H9 (cell line): ENCODE results near the gene WDR31. TPM values are rescaled to one million over a fixed set of nuclear protein-coding genes. Genes with fewer than 3 reads are reported as not detected.

Experiments used
- DNase-seq: peaks from one replicate; pipeline ENCODE4 v3.0.0-alpha.2; 2017
- H2AFZ ChIP-seq: one replicate; pipeline ENCODE4 v1.6.1; 2013; ENCODE audit warnings: mild to moderate bottlenecking, low read length, control low read depth, moderate library complexity
- H2AK5ac ChIP-seq: 2 replicates; pipeline ENCODE4 v1.6.1; 2013; ENCODE audit warnings: low read length, control low read depth, mixed read lengths; ENCODE audit not compliant: insufficient read length
- H2BK120ac ChIP-seq: one replicate; pipeline ENCODE4 v1.6.1; 2013; ENCODE audit warnings: low read depth, mild to moderate bottlenecking, low read length, control low read depth, inconsistent platforms; ENCODE audit not compliant: poor library complexity, severe bottlenecking
- H2BK12ac ChIP-seq: 2 replicates; pipeline ENCODE4 v1.6.1; 2013; ENCODE audit warnings: low read length, control low read depth, mixed read lengths, low read depth; ENCODE audit not compliant: insufficient read length
- H2BK15ac ChIP-seq: 2 replicates; pipeline ENCODE4 v1.6.1; 2013; ENCODE audit warnings: low read depth, low read length, control low read depth
- H2BK20ac ChIP-seq: one replicate; pipeline ENCODE4 v1.6.1; 2013; ENCODE audit warnings: low read depth, mild to moderate bottlenecking, low read length, control low read depth, inconsistent platforms; ENCODE audit not compliant: poor library complexity, severe bottlenecking
- H2BK5ac ChIP-seq: 2 replicates; pipeline ENCODE4 v1.6.1; 2013; ENCODE audit warnings: low read length, control low read depth, mixed read lengths; ENCODE audit not compliant: insufficient read length
- H3K14ac ChIP-seq: 2 replicates; pipeline ENCODE4 v1.6.1; 2013; ENCODE audit warnings: low read length, control low read depth; ENCODE audit not compliant: insufficient read depth
- H3K18ac ChIP-seq: 2 replicates; pipeline ENCODE4 v1.6.1; 2013; ENCODE audit warnings: low read depth, mild to moderate bottlenecking, mixed read lengths, low read length, control low read depth; ENCODE audit not compliant: insufficient read length
- H3K23ac ChIP-seq: 2 replicates; pipeline ENCODE4 v1.6.1; 2013; ENCODE audit warnings: low read length, control low read depth, mixed read lengths, low read depth; ENCODE audit not compliant: insufficient read length
- H3K23me2 ChIP-seq: 2 replicates; pipeline ENCODE4 v1.6.1; 2013; ENCODE audit warnings: low read depth, mild to moderate bottlenecking, mixed read lengths, low read length, control low read depth; ENCODE audit not compliant: insufficient read length, poor library complexity, severe bottlenecking
- H3K27ac ChIP-seq: 2 replicates; pipeline ENCODE4 v1.5.1; 2013; ENCODE audit warnings: low read length, control low read depth, mixed read lengths, low read depth; ENCODE audit not compliant: insufficient read length
- H3K27me3 ChIP-seq: 2 replicates; pipeline ENCODE4 v1.6.1; 2013; ENCODE audit warnings: low read length, control low read depth, inconsistent platforms; ENCODE audit not compliant: insufficient read depth
- H3K4ac ChIP-seq: 2 replicates; pipeline ENCODE4 v1.6.1; 2013; ENCODE audit warnings: low read depth, mild to moderate bottlenecking, control low read depth, inconsistent platforms, low read length, moderate library complexity
- H3K4me1 ChIP-seq: 2 replicates; pipeline ENCODE4 v1.6.1; 2013; ENCODE audit warnings: low read length, control low read depth, inconsistent platforms; ENCODE audit not compliant: insufficient read depth
- H3K4me2 ChIP-seq: 2 replicates; pipeline ENCODE4 v1.6.1; 2013; ENCODE audit warnings: low read length, control low read depth, mixed read lengths; ENCODE audit not compliant: insufficient read length, insufficient read depth
- H3K56ac ChIP-seq: 2 replicates; pipeline ENCODE4 v1.6.1; 2013; ENCODE audit warnings: low read depth, mild to moderate bottlenecking, mixed read lengths, low read length, control low read depth; ENCODE audit not compliant: insufficient read length
- H3K79me1 ChIP-seq: 2 replicates; pipeline ENCODE4 v1.6.1; 2013; ENCODE audit warnings: low read depth, mild to moderate bottlenecking, moderate library complexity, low read length, control low read depth, inconsistent platforms; ENCODE audit not compliant: insufficient read depth, poor library complexity, severe bottlenecking
- H3K79me2 ChIP-seq: 2 replicates; pipeline ENCODE4 v1.6.1; 2013; ENCODE audit warnings: low read length, control low read depth, inconsistent platforms; ENCODE audit not compliant: insufficient read depth
- H3K9ac ChIP-seq: 2 replicates; pipeline ENCODE4 v1.6.1; 2013; ENCODE audit warnings: low read length, control low read depth, mixed read lengths; ENCODE audit not compliant: insufficient read length; ENCODE audit errors: extremely low read depth
- H3K9me3 ChIP-seq: one replicate; pipeline ENCODE4 v1.6.1; 2013; ENCODE audit warnings: low read depth, low read length, inconsistent platforms; ENCODE audit not compliant: control insufficient read depth
- H3T11ph ChIP-seq: one replicate; pipeline ENCODE4 v1.6.1; 2013; ENCODE audit warnings: mild to moderate bottlenecking, low read length, control low read depth, inconsistent platforms
- H4K20me1 ChIP-seq: one replicate; pipeline ENCODE4 v1.6.1; 2013; ENCODE audit not compliant: control insufficient read depth, insufficient read length, insufficient read depth
- H4K5ac ChIP-seq: 2 replicates; pipeline ENCODE4 v1.6.1; 2013; ENCODE audit warnings: low read depth, mild to moderate bottlenecking, mixed read lengths, low read length, control low read depth; ENCODE audit not compliant: insufficient read length
- H4K8ac ChIP-seq: replicated peaks from 2 replicates; pipeline ENCODE4 v1.6.1; 2013; ENCODE audit warnings: low read length, control low read depth, mixed read lengths, low read depth; ENCODE audit not compliant: insufficient read length
- H4K91ac ChIP-seq: 2 replicates; pipeline ENCODE4 v1.6.1; 2013; ENCODE audit warnings: low read depth, mild to moderate bottlenecking, moderate library complexity, mixed read lengths, low read length, control low read depth; ENCODE audit not compliant: insufficient read length
- H3K27ac Mint-ChIP-seq, 3 experiments: 2 replicates in 2 of 3; 3 replicates in 1 of 3; pipeline ENCODE4 v1.8.0; 2020 to 2021; ENCODE audit warnings: mixed read lengths in 3 of 3, mild to moderate bottlenecking in 1 of 3, moderate library complexity in 1 of 3
- H3K27me3 Mint-ChIP-seq: 2 replicates; pipeline ENCODE4 v1.8.0; 2021; ENCODE audit warnings: low read depth, mild to moderate bottlenecking, moderate library complexity, mixed read lengths
- H3K36me3 Mint-ChIP-seq, 3 experiments: 2 replicates in 2 of 3; 3 replicates in 1 of 3; pipeline ENCODE4 v1.8.0; 2020 to 2021; ENCODE audit warnings: low read depth in 3 of 3, mixed read lengths in 3 of 3; ENCODE audit not compliant: insufficient read depth in 1 of 3
- H3K4me1 Mint-ChIP-seq, 2 experiments: 2 replicates each; pipeline ENCODE4 v1.8.0; 2020; ENCODE audit warnings: mixed read lengths in 2 of 2
- H3K4me3 Mint-ChIP-seq, 2 experiments: 2 replicates in 1 of 2; 3 replicates in 1 of 2; pipeline ENCODE4 v1.8.0; 2020 to 2021; ENCODE audit warnings: mild to moderate bottlenecking in 2 of 2, mixed read lengths in 2 of 2, moderate library complexity in 1 of 2
- H3K9me3 Mint-ChIP-seq, 2 experiments: 2 replicates in 1 of 2; 3 replicates in 1 of 2; pipeline ENCODE4 v1.8.0; 2020; ENCODE audit warnings: mild to moderate bottlenecking in 2 of 2, mixed read lengths in 2 of 2, moderate library complexity in 1 of 2
- CTCF ChIP-seq: fragments of 200-600 bp; sonication (generic); conservative IDR thresholded peaks from 3 replicates; pipeline ENCODE4 v1.8.0; 2021; ENCODE audit warnings: antibody characterized with exemption, mild to moderate bottlenecking
- WGBS: extraction: QIAGEN DNeasy Blood & Tissue Kit; methylation state at CpG from one replicate; pipeline ENCODE4 v1.1.7; 2013; ENCODE audit warnings: missing lambda C conversion rate, low lambda C conversion rate, mixed read lengths; ENCODE audit not compliant: insufficient read length; ENCODE audit errors: extremely low coverage; 5-methylcytosine and 5-hydroxymethylcytosine counted together
- total RNA-seq: library from RNA; stranded (reverse); gene quantifications from 2 replicates; pipeline ENCODE4 v1.2.1, GENCODE V29; 2021

WDR31 gene
- total RNA-seq, 1 experiment from 2014 or later, result 0.72 TPM

GRCh38 chr9:113319054-113319453, 21.0 kb downstream of the WDR31 start:
- Histone ChIP-seq H4K20me1 (no peaks in the 10 kb centered on the region), H3K9ac (no peak overlapping the region), H3K23me2 (no peaks in the 10 kb centered on the region), H3T11ph (no peak overlapping the region), H2AFZ (no peak overlapping the region), H3K79me2 (no peaks in the 10 kb centered on the region), H3K27me3 (no peaks in the 10 kb centered on the region; the same call in 1 of the 2 replicates), H3K4me1 (no peaks in the 10 kb centered on the region), H3K79me1 (no peaks in the 10 kb centered on the region), H2BK120ac (no peak overlapping the region), H2BK20ac (no peak overlapping the region), H2BK5ac (no peak overlapping the region), H3K18ac (no peak overlapping the region), H2AK5ac (no peak overlapping the region), H3K23ac (no peak overlapping the region), H3K4me2 (no peak overlapping the region), H3K9me3 (no peaks in the 10 kb centered on the region), H2BK15ac (no peak overlapping the region), H3K4ac (no peak overlapping the region), H4K8ac (no peak overlapping the region), H3K56ac (no peak overlapping the region), H3K14ac (no peak overlapping the region), H4K5ac (no peak overlapping the region), H3K27ac (no peak overlapping the region), H4K91ac (no peak overlapping the region), H2BK12ac (no peak overlapping the region)
- Mint-ChIP-seq H3K27ac (no peak overlapping the region), H3K4me1 (no peaks in the 10 kb centered on the region; a peak in 1 of 4 replicates), H3K36me3 (no peaks in the 10 kb centered on the region), H3K9me3 (no peaks in the 10 kb centered on the region), H3K4me3 (no peak overlapping the region), H3K27me3 (peaks cover 10% of the 10 kb centered on the region)
- no peak for TF ChIP-seq CTCF
- DNase-seq, result no peak
- no CpG with 5 or more reads among the region's 2 CpGs for WGBS
